GM12878 (cell line): ENCODE results near the gene PARP15.

Experiments
- ATF7 ChIP-seq: fragments of 450-650 bp; IDR thresholded peaks from 2 replicates; pipeline ENCODE4 v1.6.1; 2016; ENCODE audit warnings: low read depth, mild to moderate bottlenecking
- CREB1 ChIP-seq: IDR thresholded peaks from 2 replicates; pipeline ENCODE4 v1.6.1; 2012; ENCODE audit warnings: low read depth, mild to moderate bottlenecking, inconsistent platforms
- CTCF ChIP-seq, 3 experiments: IDR thresholded peaks in 2 of 3; conservative IDR thresholded peaks in 1 of 3; 2 replicates each; pipeline ENCODE4 v1.5.1; 2011; ENCODE audit warnings: low read depth in 3 of 3, low read length in 3 of 3, mild to moderate bottlenecking in 3 of 3, control low read depth in 2 of 3, moderate library complexity in 2 of 3, inconsistent platforms in 1 of 3, mixed read lengths in 1 of 3; ENCODE audit not compliant: control insufficient read depth in 2 of 3, insufficient read depth in 1 of 3; ENCODE audit errors: extremely low read depth in 1 of 3
- HDAC2 ChIP-seq: fragments of 200-600 bp; sonication (generic); IDR thresholded peaks from 2 replicates; pipeline ENCODE4 v1.6.1; 2017
- IRF5 ChIP-seq: fragments of 450-650 bp; IDR thresholded peaks from 2 replicates; pipeline ENCODE4 v1.6.1; 2017; ENCODE audit warnings: borderline replicate concordance
- MAX ChIP-seq: IDR thresholded peaks from 2 replicates; pipeline ENCODE4 v1.6.1; 2012; ENCODE audit warnings: low read depth, low read length, improper control_type of control experiment
- POLR2A ChIP-seq: IDR thresholded peaks from 2 replicates; pipeline ENCODE4 v1.6.1; 2011; ENCODE audit warnings: low read depth, mild to moderate bottlenecking, low read length
- POLR2AphosphoS5 ChIP-seq: IDR thresholded peaks from 2 replicates; pipeline ENCODE4 v1.6.1; 2011; ENCODE audit warnings: mild to moderate bottlenecking, low read length, inconsistent platforms
- RCOR1 ChIP-seq: conservative IDR thresholded peaks from 2 replicates; pipeline ENCODE4 v1.6.1; 2012; ENCODE audit warnings: low read depth, low read length, improper control_type of control experiment
- REST ChIP-seq: IDR thresholded peaks from 2 replicates; pipeline ENCODE4 v1.6.1; 2012; ENCODE audit warnings: mild to moderate bottlenecking, low read depth, low read length
- SP1 ChIP-seq: IDR thresholded peaks from one replicate; pipeline ENCODE4 v1.6.1; 2011; ENCODE audit warnings: low read depth, low read length
- TAF1 ChIP-seq: IDR thresholded peaks from 2 replicates; pipeline ENCODE4 v1.6.1; 2011; ENCODE audit warnings: mild to moderate bottlenecking, low read depth, low read length, borderline replicate concordance
- USF1 ChIP-seq: IDR thresholded peaks from 2 replicates; pipeline ENCODE4 v1.6.1; 2011; ENCODE audit warnings: borderline replicate concordance, low read depth, mild to moderate bottlenecking, moderate library complexity, mixed read lengths, low read length; ENCODE audit not compliant: insufficient read depth; ENCODE audit errors: extremely low read length
- ZBTB33 ChIP-seq: fragments of 450-650 bp; IDR thresholded peaks from 2 replicates; pipeline ENCODE4 v1.6.1; 2017; ENCODE audit warnings: mild to moderate bottlenecking

GRCh38 chr3:122533480-122533879 lies 44.0 kb upstream of the PARP15 start:
- TF ChIP-seq REST (no peak), HDAC2 (no peak), ATF7 (no peak), USF1 (no peak), SP1 (no peak), POLR2AphosphoS5 (no peak), ZBTB33 (no peak), POLR2A (no peak), RCOR1 (no peak), TAF1 (no peak), CTCF (IDR thresholded peaks at IDR 0.05 in 2 of 3, conservative IDR thresholded peaks at IDR 0.05 in 1 of 3; ENCODE audit: control insufficient read depth in 2 of 3, extremely low read depth in 1 of 3, insufficient read depth in 1 of 3, low read depth in 3 of 3, low read length in 3 of 3) (no peak), MAX (no peak), CREB1 (no peak), IRF5 (no peak)
